ENCODE data around the gene TUFT1. TPM values are rescaled to one million over a fixed set of nuclear protein-coding genes. Genes with fewer than 3 reads are reported as not detected.
A peak's percentile ranks its signal among the peaks of the same experiment; 100 is the strongest.

Gene TUFT1
- total RNA-seq, 1 experiment from 2014 or later, result 7.9 TPM

- H3K36me3 Mint-ChIP-seq, result peaks cover 9% of the 10 kb centered on the region; the same call in 1 of the 2 replicates
- DNase-seq (ENCODE audit: low spot score), result peak; percentile 51
- ChIA-PET CTCF (interaction anchor here (0.6 to 2.0 kb wide), 49 partner anchors 8 to 422 kb away, joined by 3 to 22 read pairs (median 5); partner anchors contain the start of genes C2CD4D, CELF3, CGN and MRPL9), POLR2A (interaction anchor here (0.6 to 1.3 kb wide), 3 partner anchors 24 to 54 kb away, joined by 4 to 6 read pairs (median 5); no protein-coding TSS in a partner anchor)
- peak overlapping the region; percentile 86 for H3K4me3 Mint-ChIP-seq
- peaks cover 7% of the 10 kb centered on the region for H3K27me3 Mint-ChIP-seq (ENCODE audit: low read depth)
- TF ChIP-seq ETV6 (CRISPR knock-in tag; IDR thresholded peaks at IDR 0.05) (no peak), TEAD1 (CRISPR knock-in tag; IDR thresholded peaks at IDR 0.05) (no peak), HMGXB4 (CRISPR knock-in tag; IDR thresholded peaks at IDR 0.05) (no peak), SMAD3 (CRISPR knock-in tag; IDR thresholded peaks at IDR 0.05; ENCODE audit: borderline replicate concordance) (no peak), MLX (CRISPR knock-in tag; IDR thresholded peaks at IDR 0.05) (no peak)
- peaks cover 10% of the 10 kb centered on the region for H3K4me1 Mint-ChIP-seq
- peaks cover 28% of the 10 kb centered on the region for H3K9me3 Mint-ChIP-seq
- peak; percentile 88 for ATAC-seq
- no peak overlapping the region for H3K27ac Mint-ChIP-seq
Observed at GRCh38 chr1:151593730-151594129, 53.6 kb downstream of the TUFT1 start.

GRCh38 chr1:151594143-151594625 lies 54.1 kb downstream of the TUFT1 start:
- DNase-seq (ENCODE audit: low spot score), result peak; percentile 95
- Mint-ChIP-seq H3K36me3 (peaks cover 9% of the 10 kb centered on the region; the same call in 1 of the 2 replicates), H3K4me3 (peak overlapping the region; percentile 86), H3K9me3 (peaks cover 31% of the 10 kb centered on the region), H3K27me3 (ENCODE audit: low read depth) (peaks cover 7% of the 10 kb centered on the region), H3K27ac (peak overlapping the region; percentile 89), H3K4me1 (peaks cover 10% of the 10 kb centered on the region)
- POLR2A ChIA-PET, result interaction anchor here (0.6 to 1.3 kb wide), 3 partner anchors 23 to 55 kb away, joined by 4 to 6 read pairs (median 5); no protein-coding TSS in a partner anchor
- CTCF ChIA-PET, result interaction anchor here (0.6 to 2.0 kb wide), 47 partner anchors 9 to 313 kb away, joined by 3 to 22 read pairs (median 5); partner anchors contain the start of genes C2CD4D, CELF3, CGN and MRPL9
- ATAC-seq, result peak; percentile 97
- TF ChIP-seq ZNF425 (CRISPR knock-in tag; conservative IDR thresholded peaks at IDR 0.05) (no peak), E2F4 (CRISPR knock-in tag; IDR thresholded peaks at IDR 0.05; ENCODE audit: borderline replicate concordance, low read depth) (no peak), ZNF396 (CRISPR knock-in tag; IDR thresholded peaks at IDR 0.05; ENCODE audit: borderline replicate concordance) (no peak), CDX4 (CRISPR knock-in tag; IDR thresholded peaks at IDR 0.05; ENCODE audit: borderline replicate concordance) (no peak), CREM (CRISPR knock-in tag; IDR thresholded peaks at IDR 0.05) (no peak), ZNF121 (CRISPR knock-in tag; IDR thresholded peaks at IDR 0.05) (no peak), ZNF671 (CRISPR knock-in tag; IDR thresholded peaks at IDR 0.05) (no peak), ERG (CRISPR knock-in tag; IDR thresholded peaks at IDR 0.05) (no peak), ZBTB21 (CRISPR knock-in tag; IDR thresholded peaks at IDR 0.05; ENCODE audit: borderline replicate concordance) (no peak), E2F5 (CRISPR knock-in tag; IDR thresholded peaks at IDR 0.05) (no peak), PRDM15 (CRISPR knock-in tag; IDR thresholded peaks at IDR 0.05) (peak; percentile 37; the same call in 1 of the 2 replicates), HMGXB4 (CRISPR knock-in tag; IDR thresholded peaks at IDR 0.05) (0 out of 2 replicates have a peak, but pooled peaks have one; percentile 51)

All from WTC11 (cell line).